ENCODE data around the gene SPPL2C. TPM values are rescaled to one million over a fixed set of nuclear protein-coding genes. Genes with fewer than 3 reads are reported as not detected.

The SPPL2C gene
- total and polyA plus RNA-seq, 10 of the 15 experiments (the other 5 are each of a cell fraction or from before 2014, with no cell fraction given), result not detected

DNA sequence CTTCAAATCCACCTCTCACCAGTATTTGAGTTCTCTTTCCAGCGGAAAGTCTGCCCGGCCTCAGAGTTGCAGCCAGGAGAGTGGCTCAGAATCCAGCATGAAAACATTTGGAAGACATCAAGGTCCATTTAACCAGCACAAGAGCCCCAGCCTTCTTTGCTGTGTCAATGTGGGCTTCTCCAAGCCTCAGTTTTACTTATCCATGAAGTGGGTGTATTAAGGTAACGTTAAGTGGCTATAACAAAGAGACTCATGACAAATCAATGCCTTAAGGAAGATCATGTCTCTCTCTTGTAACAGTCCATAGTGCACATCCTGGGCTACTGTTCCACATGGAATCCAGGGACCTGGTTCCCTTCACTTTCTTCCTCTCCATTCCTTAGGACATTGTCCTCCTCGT lies 959 bp upstream of the SPPL2C start:
- H3K9me3 ChIP-seq (replicated peaks; ENCODE audit: control insufficient read depth, insufficient read depth, low read length), result no peaks in the 10 kb centered on the region
- H3K4me2 ChIP-seq (ENCODE audit: control insufficient read depth, insufficient read depth), result no peak overlapping the region
- RAD21 ChIA-PET (ENCODE audit: unreplicated experiment), result no interaction called here
- no peak overlapping the region for H2AFZ ChIP-seq (ENCODE audit: control insufficient read depth, low read depth, low read length)
- WGBS (ENCODE audit: insufficient coverage, insufficient replicate concordance, low lambda C conversion rate, missing lambda C conversion rate), result 34% methylated on average over 4 of the region's 4 CpGs
- FAIRE-seq, result no peak
- H3K27ac ChIP-seq (ENCODE audit: control insufficient read depth, insufficient read depth), result no peak overlapping the region
- H3K4me3 ChIP-seq, result no peak overlapping the region
- no peak for ATAC-seq
- H4K20me1 ChIP-seq (ENCODE audit: control insufficient read depth, insufficient read depth), result no peaks in the 10 kb centered on the region
- H3K36me3 ChIP-seq (ENCODE audit: control insufficient read depth in 2 of 2, insufficient read depth in 2 of 2, low read length in 1 of 2), result no peaks in the 10 kb centered on the region
- no peak overlapping the region for H3K9ac ChIP-seq (ENCODE audit: control insufficient read depth, insufficient read depth, low read length)
- CTCF ChIA-PET, result interaction anchor here (2.5 kb wide), 1 partner anchor 12 kb away, joined by 7 read pairs; no protein-coding TSS in a partner anchor
- intact Hi-C loops (cut with micrococcal nuclease; ENCODE audit: unreplicated experiment), result no loop called here
- no peaks in the 10 kb centered on the region for H3K4me1 ChIP-seq (ENCODE audit: control insufficient read depth, insufficient read depth, low read length)
- in situ Hi-C loops (cut with MboI), result loop anchor here (25.0 kb wide), 1 partner anchor 431 kb away; no protein-coding TSS in a partner anchor
- SMC1A ChIA-PET (ENCODE audit: uncharacterized antibody, unreplicated experiment), result no interaction called here
- BruUV-seq (replicated peaks), result no TSS peak
- TF ChIP-seq CEBPB (IDR thresholded peaks at IDR 0.05; ENCODE audit: borderline replicate concordance in 1 of 2, low read depth in 2 of 2, low read length in 2 of 2) (no peak), HCFC1 (IDR thresholded peaks at IDR 0.05; ENCODE audit: low read length) (no peak), NFIC (IDR thresholded peaks at IDR 0.05; ENCODE audit: low read depth, low read length) (no peak), RFX5 (IDR thresholded peaks at IDR 0.05; ENCODE audit: low read depth, low read length) (no peak)
- DNase-seq (ENCODE audit: low read depth, low spot score), result no peak
- POLR2A ChIA-PET, result no interaction called here
- no peaks in the 10 kb centered on the region; a peak in 2 of 4 replicates for H3K27me3 ChIP-seq (replicated peaks in 1 of 2; ENCODE audit: control insufficient read depth in 2 of 2, insufficient read depth in 2 of 2, low read length in 1 of 2)
- H3K79me2 ChIP-seq (ENCODE audit: control insufficient read depth, insufficient read depth, low read length), result no peaks in the 10 kb centered on the region

DNA sequence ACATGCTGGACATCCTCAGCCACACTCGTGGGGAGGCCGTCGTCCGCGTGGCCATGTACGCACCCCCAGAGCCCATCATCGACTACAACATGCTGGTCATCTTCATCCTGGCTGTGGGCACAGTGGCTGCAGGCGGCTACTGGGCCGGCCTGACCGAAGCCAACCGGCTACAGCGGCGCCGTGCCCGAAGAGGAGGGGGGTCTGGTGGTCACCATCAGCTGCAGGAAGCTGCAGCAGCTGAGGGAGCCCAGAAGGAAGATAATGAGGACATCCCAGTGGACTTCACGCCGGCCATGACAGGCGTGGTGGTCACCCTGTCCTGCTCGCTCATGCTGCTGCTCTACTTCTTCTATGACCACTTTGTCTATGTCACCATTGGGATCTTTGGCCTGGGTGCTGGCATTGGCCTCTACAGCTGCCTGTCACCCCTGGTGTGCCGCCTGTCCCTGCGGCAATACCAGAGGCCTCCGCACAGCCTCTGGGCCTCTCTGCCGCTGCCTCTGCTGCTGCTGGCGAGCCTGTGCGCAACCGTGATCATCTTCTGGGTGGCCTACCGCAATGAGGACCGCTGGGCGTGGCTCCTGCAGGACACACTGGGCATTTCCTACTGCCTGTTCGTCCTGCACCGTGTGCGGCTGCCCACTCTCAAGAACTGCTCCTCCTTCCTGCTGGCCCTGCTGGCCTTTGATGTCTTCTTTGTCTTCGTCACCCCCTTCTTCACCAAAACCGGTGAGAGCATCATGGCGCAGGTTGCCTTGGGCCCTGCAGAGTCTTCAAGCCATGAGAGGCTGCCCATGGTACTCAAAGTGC lies 900 bp downstream of the SPPL2C start:
- Histone ChIP-seq H2AFZ (ENCODE audit: control insufficient read depth, low read depth, low read length) (no peak overlapping the region), H3K9ac (ENCODE audit: control insufficient read depth, insufficient read depth, low read length) (no peak overlapping the region), H3K27ac (ENCODE audit: control insufficient read depth, insufficient read depth) (no peak overlapping the region), H3K9me3 (replicated peaks; ENCODE audit: control insufficient read depth, insufficient read depth, low read length) (no peaks in the 10 kb centered on the region), H3K79me2 (ENCODE audit: control insufficient read depth, insufficient read depth, low read length) (no peaks in the 10 kb centered on the region), H4K20me1 (ENCODE audit: control insufficient read depth, insufficient read depth) (no peaks in the 10 kb centered on the region), H3K4me2 (ENCODE audit: control insufficient read depth, insufficient read depth) (no peak overlapping the region), H3K27me3 (replicated peaks in 1 of 2; ENCODE audit: control insufficient read depth in 2 of 2, insufficient read depth in 2 of 2, low read length in 1 of 2) (no peaks in the 10 kb centered on the region; a peak in 2 of 4 replicates), H3K4me1 (ENCODE audit: control insufficient read depth, insufficient read depth, low read length) (no peaks in the 10 kb centered on the region), H3K36me3 (ENCODE audit: control insufficient read depth in 2 of 2, insufficient read depth in 2 of 2, low read length in 1 of 2) (no peaks in the 10 kb centered on the region), H3K4me3 (no peak overlapping the region)
- ChIA-PET SMC1A (ENCODE audit: uncharacterized antibody, unreplicated experiment) (no interaction called here), RAD21 (ENCODE audit: unreplicated experiment) (no interaction called here), POLR2A (no interaction called here), CTCF (no interaction called here)
- DNase-seq (ENCODE audit: low read depth, low spot score) (no peak), ATAC-seq (no peak), FAIRE-seq (no peak)
- 44% methylated on average over 35 of the region's 35 CpGs for WGBS (ENCODE audit: insufficient coverage, insufficient replicate concordance, low lambda C conversion rate, missing lambda C conversion rate)
- TF ChIP-seq, protein P1, sequence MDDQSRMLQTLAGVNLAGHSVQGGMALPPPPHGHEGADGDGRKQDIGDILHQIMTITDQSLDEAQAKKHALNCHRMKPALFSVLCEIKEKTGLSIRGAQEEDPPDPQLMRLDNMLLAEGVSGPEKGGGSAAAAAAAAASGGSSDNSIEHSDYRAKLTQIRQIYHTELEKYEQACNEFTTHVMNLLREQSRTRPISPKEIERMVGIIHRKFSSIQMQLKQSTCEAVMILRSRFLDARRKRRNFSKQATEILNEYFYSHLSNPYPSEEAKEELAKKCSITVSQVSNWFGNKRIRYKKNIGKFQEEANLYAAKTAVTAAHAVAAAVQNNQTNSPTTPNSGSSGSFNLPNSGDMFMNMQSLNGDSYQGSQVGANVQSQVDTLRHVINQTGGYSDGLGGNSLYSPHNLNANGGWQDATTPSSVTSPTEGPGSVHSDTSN (IDR thresholded peaks at IDR 0.05; ENCODE audit: insufficient replicate concordance, low read depth, low read length), result no peak
- TF ChIP-seq BACH1 (IDR thresholded peaks at IDR 0.05; ENCODE audit: borderline replicate concordance) (no peak), MTA3 (IDR thresholded peaks at IDR 0.05; ENCODE audit: borderline replicate concordance, low read length) (no peak), PAX8 (IDR thresholded peaks at IDR 0.05) (no peak), IRF3 (IDR thresholded peaks at IDR 0.05) (no peak), RELA (IDR thresholded peaks at IDR 0.05; ENCODE audit: borderline replicate concordance, partially characterized antibody) (no peak)
- intact Hi-C loops (cut with micrococcal nuclease; ENCODE audit: unreplicated experiment) (no loop called here), in situ Hi-C loops (cut with MboI) (loop anchor here (25.0 kb wide), 1 partner anchor 433 kb away; no protein-coding TSS in a partner anchor)
- BruUV-seq (replicated peaks), result no TSS peak
